ENCODE measurements around the gene NAP1L4. TPM values are rescaled to one million over a fixed set of nuclear protein-coding genes. Genes with fewer than 3 reads are reported as not detected.

The NAP1L4 gene
- total RNA-seq, 2 experiments from 2014 or later: 262 to 285 TPM

GRCh38 chr11:3030289-3031070 lies 38.4 kb upstream of the NAP1L4 start:
- Histone ChIP-seq H3K27ac (ENCODE audit: low read depth in 1 of 2, low read length in 2 of 2) (no peak overlapping the region), H3K27me3 (ENCODE audit: control insufficient read depth in 1 of 2, insufficient read depth in 2 of 2, low read length in 2 of 2) (no peaks in the 10 kb centered on the region), H3K4me3 (ENCODE audit: low read length) (no peak overlapping the region), H3K4me1 (ENCODE audit: insufficient read depth, low read length) (no peaks in the 10 kb centered on the region), H3K36me3 (ENCODE audit: insufficient read depth, low read length) (peaks cover 65% of the 10 kb centered on the region), H3K9me3 (ENCODE audit: control insufficient read depth in 1 of 2, insufficient read depth in 1 of 2, low read length in 2 of 2) (no peaks in the 10 kb centered on the region)
- CTCF ChIA-PET: no interaction called here
- Mint-ChIP-seq H3K27ac (no peak overlapping the region), H3K27me3 (no peaks in the 10 kb centered on the region), H3K4me3 (no peak overlapping the region), H3K9me3 (no peaks in the 10 kb centered on the region), H3K36me3 (ENCODE audit: low read depth) (peaks cover 88% of the 10 kb centered on the region), H3K4me1 (ENCODE audit: low read depth) (peaks cover 15% of the 10 kb centered on the region)
- intact Hi-C loops (cut with DNase I, micrococcal nuclease): no loop called here
- DNase-seq: no peak
- no peak for TF ChIP-seq CTCF (IDR thresholded peaks at IDR 0.05)
- POLR2A ChIA-PET: no interaction called here
- no peak for ATAC-seq (ENCODE audit: poor library complexity)

GRCh38 chr11:3028813-3029212 lies 36.7 kb upstream of the NAP1L4 start:
- Mint-ChIP-seq H3K4me3 (no peak overlapping the region), H3K4me1 (ENCODE audit: low read depth) (peaks cover 15% of the 10 kb centered on the region), H3K27ac (no peak overlapping the region), H3K36me3 (ENCODE audit: low read depth) (peaks cover 85% of the 10 kb centered on the region), H3K9me3 (no peaks in the 10 kb centered on the region), H3K27me3 (no peaks in the 10 kb centered on the region)
- intact Hi-C loops (cut with DNase I, micrococcal nuclease): no loop called here
- Histone ChIP-seq H3K27me3 (ENCODE audit: control insufficient read depth in 1 of 2, insufficient read depth in 2 of 2, low read length in 2 of 2) (no peaks in the 10 kb centered on the region), H3K4me3 (ENCODE audit: low read length) (no peak overlapping the region), H3K27ac (ENCODE audit: low read depth in 1 of 2, low read length in 2 of 2) (no peak overlapping the region), H3K9me3 (ENCODE audit: control insufficient read depth in 1 of 2, insufficient read depth in 1 of 2, low read length in 2 of 2) (no peaks in the 10 kb centered on the region), H3K36me3 (ENCODE audit: insufficient read depth, low read length) (peaks cover 58% of the 10 kb centered on the region), H3K4me1 (ENCODE audit: insufficient read depth, low read length) (no peaks in the 10 kb centered on the region)
- POLR2A ChIA-PET: no interaction called here
- TF ChIP-seq CTCF (IDR thresholded peaks at IDR 0.05): no peak
- no peak for ATAC-seq (ENCODE audit: poor library complexity)
- DNase-seq: no peak
- CTCF ChIA-PET: no interaction called here

GRCh38 chr11:3026803-3027202 lies 34.7 kb upstream of the NAP1L4 start:
- no peaks in the 10 kb centered on the region for H3K9me3 ChIP-seq (ENCODE audit: control insufficient read depth in 1 of 2, insufficient read depth in 1 of 2, low read length in 2 of 2)
- no peaks in the 10 kb centered on the region for H3K27me3 Mint-ChIP-seq
- ChIA-PET CTCF (no interaction called here), POLR2A (interaction anchor here (1.0 kb wide), 1 partner anchor 12 kb away, joined by 4 read pairs; no protein-coding TSS in a partner anchor)
- H3K4me1 Mint-ChIP-seq (ENCODE audit: low read depth): peaks cover 30% of the 10 kb centered on the region
- H3K27me3 ChIP-seq (ENCODE audit: control insufficient read depth in 1 of 2, insufficient read depth in 2 of 2, low read length in 2 of 2): no peaks in the 10 kb centered on the region
- H3K36me3 ChIP-seq (ENCODE audit: insufficient read depth, low read length): peaks cover 45% of the 10 kb centered on the region
- no peak overlapping the region for H3K4me3 Mint-ChIP-seq
- no peak overlapping the region for H3K4me3 ChIP-seq (ENCODE audit: low read length)
- intact Hi-C loops (cut with DNase I, micrococcal nuclease): no loop called here
- H3K27ac ChIP-seq (ENCODE audit: low read depth in 1 of 2, low read length in 2 of 2): no peak overlapping the region
- no peak overlapping the region for H3K27ac Mint-ChIP-seq
- H3K9me3 Mint-ChIP-seq: no peaks in the 10 kb centered on the region
- TF ChIP-seq CTCF (IDR thresholded peaks at IDR 0.05): no peak
- H3K36me3 Mint-ChIP-seq (ENCODE audit: low read depth): peaks cover 81% of the 10 kb centered on the region
- H3K4me1 ChIP-seq (ENCODE audit: insufficient read depth, low read length): peaks cover 13% of the 10 kb centered on the region
- ATAC-seq (ENCODE audit: poor library complexity) (no peak), DNase-seq (no peak)
